Measurements from ENCODE around the gene DUSP2.
"Not testable (repeated sequence)": the region's sequence is repeated elsewhere in the genome, so short reads cannot be mapped to it uniquely, and the experiment has no call there.

The DUSP2 gene

GRCh38 chr2:96160366-96160765 lies 15.1 kb upstream of the DUSP2 start:
- DNase-seq: not testable (repeated sequence)

DNA sequence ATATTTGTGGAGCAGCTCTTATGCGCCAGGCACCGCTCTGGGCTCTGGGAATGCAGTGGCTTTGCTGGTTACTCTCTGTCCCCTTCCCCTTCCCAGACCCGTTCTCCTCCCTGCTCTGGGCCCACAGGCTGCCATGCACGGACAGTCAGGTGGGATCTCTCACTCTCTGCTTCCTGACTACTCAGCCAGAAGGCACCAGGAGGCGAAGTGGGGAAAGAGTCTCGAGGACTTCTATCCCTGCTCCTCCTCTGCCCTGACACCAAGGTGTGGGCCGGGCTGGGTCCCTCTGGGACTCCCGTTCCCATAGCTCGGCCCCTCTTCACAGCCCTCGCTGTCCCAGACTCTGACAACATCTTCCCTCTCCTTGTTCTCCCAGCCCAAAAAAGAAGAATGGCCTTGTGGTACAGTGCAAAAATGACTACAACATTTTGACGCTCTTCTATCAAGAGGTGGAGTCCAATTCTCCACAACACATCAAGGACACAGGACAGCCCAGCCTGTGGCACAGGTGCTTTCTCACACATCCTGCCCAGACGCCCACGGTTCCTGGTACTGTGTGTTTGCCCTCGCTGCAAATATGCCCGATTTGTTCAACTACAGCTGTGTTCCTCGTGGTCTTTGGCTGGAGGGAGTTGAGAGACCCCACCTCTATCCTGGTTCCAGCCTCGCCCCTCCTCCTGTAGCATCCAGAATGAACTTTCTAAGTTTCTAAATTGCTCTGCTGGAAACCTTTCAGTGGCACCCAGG lies 14.0 kb upstream of the DUSP2 start:
- DNase-seq: peak; percentile 81

- DNase-seq: peak; percentile 63
These were observed 13.3 kb upstream of the DUSP2 start for GRCh38 chr2:96158554-96158940.

DNA sequence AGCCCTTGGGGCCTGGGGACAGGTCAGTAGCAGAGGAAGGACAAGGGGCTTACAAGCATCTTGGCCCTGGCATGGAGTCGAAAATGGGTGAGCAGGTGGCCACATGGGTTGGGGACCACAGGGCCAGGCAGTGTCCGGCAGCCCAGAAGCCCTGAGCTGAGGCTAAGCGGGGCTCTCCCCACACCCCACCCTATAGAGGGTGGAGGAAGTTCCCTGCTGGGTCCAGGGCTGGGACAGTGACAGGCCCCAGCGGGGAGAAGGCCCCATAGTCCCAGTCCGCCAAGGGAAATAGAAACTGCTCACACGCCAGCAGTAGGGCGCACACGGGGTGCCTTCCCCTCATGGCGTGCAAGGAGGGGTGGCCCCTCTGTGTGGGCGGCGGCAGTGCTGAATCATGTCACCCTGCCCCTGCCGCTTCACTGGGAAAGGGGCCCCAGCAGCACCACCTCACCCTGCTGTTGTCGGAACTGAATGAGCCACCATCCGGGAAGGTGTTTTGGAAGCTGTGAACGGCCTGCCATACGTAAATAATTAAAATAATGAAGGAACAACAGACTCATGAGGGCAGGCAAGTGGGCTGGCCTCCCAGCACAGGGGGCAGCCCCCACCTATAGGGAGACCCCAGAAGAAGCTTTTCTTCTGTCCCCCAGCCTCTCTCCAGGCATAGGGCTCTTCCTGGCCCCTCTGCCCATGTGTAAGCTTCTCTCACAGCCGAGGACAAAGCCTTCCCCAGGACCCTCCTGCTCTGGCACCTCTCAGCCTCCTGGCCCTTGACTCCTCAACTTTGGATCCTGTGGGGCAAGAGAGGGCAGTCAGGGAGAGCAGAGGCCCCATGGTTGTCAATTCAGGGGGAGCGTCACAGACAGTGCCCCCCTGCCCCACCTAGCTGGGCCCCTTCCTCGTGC lies 12.7 kb upstream of the DUSP2 start:
- peak; percentile 95 for DNase-seq

DNA sequence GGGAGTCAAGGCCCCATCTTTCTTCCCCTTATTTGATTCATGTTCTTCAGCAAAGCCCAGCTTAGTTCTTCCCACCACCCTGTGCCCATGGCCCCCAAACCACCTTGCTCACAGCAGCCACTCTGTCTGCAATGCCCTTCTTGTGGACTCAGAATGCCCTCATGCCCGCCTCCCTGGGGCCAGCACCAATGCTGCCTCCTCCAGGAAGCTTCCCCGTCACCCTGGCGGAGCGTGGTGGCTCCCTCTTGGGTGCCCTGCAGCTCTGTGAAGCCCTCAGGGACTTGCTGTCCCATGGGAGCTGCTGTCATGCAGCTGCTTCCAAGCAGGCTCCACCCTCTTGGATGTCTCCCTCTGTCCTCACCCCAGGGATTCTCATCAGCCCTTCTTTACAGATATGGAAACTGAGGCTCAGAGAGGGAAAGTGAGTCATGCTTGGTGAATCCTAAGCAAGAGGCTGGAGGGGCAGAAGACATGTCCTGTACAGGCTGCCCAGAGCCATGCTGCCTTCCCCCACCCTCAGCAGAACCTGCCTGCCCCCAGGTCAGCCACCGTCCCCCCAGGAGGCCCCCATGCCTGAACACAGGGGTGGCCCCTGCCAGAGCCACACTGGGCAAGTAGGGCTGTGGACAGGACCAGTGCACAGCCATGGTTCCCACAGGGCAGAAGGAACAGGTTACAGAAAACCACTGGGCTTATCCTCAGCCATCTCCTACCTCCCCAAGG lies 11.8 kb upstream of the DUSP2 start:
- peak; percentile 80 for DNase-seq

- peak; percentile 82 for DNase-seq
These were observed 11.0 kb upstream of the DUSP2 start for GRCh38 chr2:96156011-96156820.

GRCh38 chr2:96154506-96155380 lies 9.5 kb upstream of the DUSP2 start:
- peak; percentile 54 for DNase-seq

GRCh38 chr2:96153991-96154431 lies 8.8 kb upstream of the DUSP2 start:
- DNase-seq: peak; percentile 61

DNA sequence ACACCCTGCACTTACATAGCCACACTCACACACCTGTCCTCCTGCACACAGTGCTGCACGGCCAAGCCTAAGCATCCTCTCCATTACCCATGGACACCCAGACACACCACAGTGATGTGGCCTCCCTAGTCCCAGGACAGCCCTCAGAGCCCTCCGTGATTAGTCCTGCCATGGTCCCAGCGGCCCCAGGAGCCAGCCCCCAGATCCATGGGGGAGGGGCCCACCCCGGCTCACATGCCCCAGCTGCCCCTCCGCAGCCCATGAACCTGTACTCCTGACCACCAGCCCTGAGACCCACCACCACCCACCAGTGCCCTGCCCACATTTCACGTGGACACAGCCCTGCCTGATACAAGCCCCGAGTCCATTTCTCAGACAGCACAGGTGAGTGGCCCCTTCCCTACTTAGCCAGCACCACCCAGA lies 8.1 kb upstream of the DUSP2 start:
- peak; percentile 53 for DNase-seq

- DNase-seq: no peak
These were observed 7.3 kb upstream of the DUSP2 start for GRCh38 chr2:96152304-96153161.

- peak; percentile 50 for DNase-seq
These were observed 6.5 kb upstream of the DUSP2 start for GRCh38 chr2:96151595-96152303.

DNA sequence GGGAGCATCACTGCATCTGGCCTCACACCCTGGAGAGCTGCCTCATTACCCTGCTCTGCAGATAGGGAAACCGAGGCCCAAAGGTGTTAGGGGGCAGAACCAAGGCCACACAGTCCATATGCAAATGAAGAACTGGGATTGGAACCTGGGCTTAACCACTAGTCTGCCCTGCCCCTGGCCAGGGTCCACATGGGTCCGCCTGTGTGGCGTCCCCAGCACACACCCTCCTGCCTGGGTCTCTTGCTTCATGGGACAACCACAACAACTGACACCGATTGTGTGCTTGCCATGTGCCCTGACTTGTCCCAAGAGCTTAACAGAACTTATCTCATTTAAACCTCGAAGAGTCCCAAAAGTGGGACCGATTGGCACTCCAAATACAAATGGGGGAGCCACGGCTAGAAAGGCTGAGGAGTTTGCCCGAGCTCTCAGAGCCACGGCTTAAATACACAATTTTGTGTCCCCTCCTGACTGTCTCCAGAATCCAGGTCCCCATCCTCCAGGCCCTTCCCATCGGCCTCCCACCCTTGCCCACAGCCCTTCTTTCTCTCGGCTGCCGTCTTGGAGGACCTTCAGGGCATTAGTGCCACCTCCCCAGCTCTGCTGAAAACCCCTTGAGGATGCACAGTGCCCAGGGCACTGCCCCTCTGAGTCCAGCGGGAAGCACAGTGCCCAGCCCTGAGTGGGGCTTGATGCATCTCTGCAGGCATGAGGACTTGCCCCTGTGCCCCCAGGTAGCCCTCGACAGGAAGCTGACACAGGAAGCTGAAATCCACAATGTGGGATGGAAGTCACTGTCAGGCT lies 5.8 kb upstream of the DUSP2 start:
- no peak for DNase-seq

DNA sequence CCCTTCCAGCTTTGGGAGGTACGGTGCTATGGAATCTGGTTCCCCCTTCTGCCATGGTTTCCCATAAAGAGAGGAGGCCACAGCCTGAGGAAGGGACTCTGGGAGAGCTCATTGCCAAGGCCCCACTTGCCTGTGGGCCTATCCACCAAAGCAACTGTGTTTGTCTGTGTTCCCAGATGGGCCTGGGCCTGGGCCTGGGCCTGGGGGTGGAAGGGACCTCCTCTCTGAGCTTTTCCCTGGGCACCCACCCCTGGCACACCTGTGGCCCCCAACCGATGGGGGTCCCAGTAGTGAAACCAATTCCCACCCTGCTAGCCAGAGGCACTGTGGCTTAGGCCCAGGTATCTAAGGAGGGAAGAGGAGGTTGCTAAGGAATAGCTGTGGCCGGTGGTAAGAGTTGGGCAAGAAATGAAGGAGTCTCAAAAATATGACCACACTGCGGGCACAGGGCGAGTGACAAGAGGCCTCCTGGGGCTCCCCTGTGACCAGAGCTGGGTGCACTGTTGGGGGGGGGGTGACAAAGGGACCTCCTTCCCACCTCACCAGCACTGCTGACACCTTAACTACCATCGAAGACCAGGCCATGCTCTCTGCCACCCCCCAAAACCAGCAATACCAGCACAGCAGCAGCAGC lies 4.9 kb upstream of the DUSP2 start:
- DNase-seq: peak; percentile 54

DNA sequence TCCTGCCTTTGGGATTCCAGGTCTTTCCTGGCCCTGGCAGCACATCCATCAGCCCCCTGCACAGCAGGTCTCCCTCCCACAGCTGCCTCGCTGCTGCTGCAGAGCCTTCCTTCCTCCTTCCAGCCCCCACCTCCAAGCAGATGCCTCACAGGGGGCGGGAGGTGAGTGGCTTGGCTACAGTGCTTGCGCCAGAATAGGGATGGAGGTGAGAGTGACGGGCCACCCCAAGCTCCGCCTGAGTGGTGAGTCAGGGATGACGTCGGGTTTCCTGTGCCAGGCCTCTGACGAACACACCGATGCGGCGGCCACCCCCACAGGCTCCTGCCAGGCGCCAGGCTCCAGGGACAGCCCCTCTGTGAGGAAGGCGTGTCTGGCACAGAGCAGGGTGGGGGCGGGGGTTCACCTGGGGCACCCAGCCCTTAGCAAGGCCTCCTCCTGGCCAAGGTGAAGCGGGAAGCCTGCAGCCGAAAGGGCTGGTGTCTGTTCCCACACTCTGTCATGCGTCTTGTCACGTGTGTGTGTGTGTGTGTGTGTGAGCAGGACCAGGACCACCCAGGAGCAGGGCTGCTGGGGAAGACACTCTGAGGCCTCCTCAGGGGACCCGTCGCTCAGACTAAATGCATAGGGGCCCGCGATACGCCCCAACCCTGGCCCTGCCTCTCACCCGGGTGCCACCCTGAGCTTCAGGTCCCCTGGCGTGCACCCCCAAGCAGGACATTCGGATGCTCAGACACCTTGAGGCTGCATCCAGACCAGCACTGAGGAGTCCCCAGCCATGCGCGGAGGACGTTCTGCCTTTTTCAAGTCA lies 3.4 kb upstream of the DUSP2 start:
- DNase-seq: peak; percentile 97

GRCh38 chr2:96147593-96148201 lies 2.5 kb upstream of the DUSP2 start:
- peak; percentile 72 for DNase-seq

GRCh38 chr2:96146881-96147592 lies 1.8 kb upstream of the DUSP2 start:
- peak; percentile 75 for DNase-seq

Measured in activated CD8-positive, alpha-beta memory T cell treated with anti-CD3 and anti-CD28 coated beads, Interleukin-2, amount 50 U/mL, for 48 hours (primary cell).